Measurements from ENCODE around the gene CLEC3B.

Gene CLEC3B

GRCh38 chr3:45054196-45054857, 28.2 kb downstream of the CLEC3B start:
- no peak overlapping the region for H3K4me3 ChIP-seq (ENCODE audit: low read depth, low read length)
- DNase-seq (ENCODE audit: low read depth): peak; percentile 74
- no peak for TF ChIP-seq CTCF (conservative IDR thresholded peaks at IDR 0.05; ENCODE audit: low read depth, low read length)

- no peak for TF ChIP-seq CTCF (conservative IDR thresholded peaks at IDR 0.05; ENCODE audit: low read depth, low read length)
- DNase-seq (ENCODE audit: low read depth): peak; percentile 84
- H3K4me3 ChIP-seq (ENCODE audit: low read depth, low read length): no peak overlapping the region
Observed at GRCh38 chr3:45055032-45055410, 28.9 kb downstream of the CLEC3B start.

- H3K4me3 ChIP-seq (ENCODE audit: low read depth, low read length): no peak overlapping the region
- peak; percentile 87 for DNase-seq (ENCODE audit: low read depth)
- peak; percentile 1 for TF ChIP-seq CTCF (conservative IDR thresholded peaks at IDR 0.05; ENCODE audit: low read depth, low read length)
Observed at GRCh38 chr3:45055411-45056143, 29.5 kb downstream of the CLEC3B start.

GRCh38 chr3:45056608-45057301, 30.7 kb downstream of the CLEC3B start:
- peak; percentile 42 for DNase-seq (ENCODE audit: low read depth)
- TF ChIP-seq CTCF (conservative IDR thresholded peaks at IDR 0.05; ENCODE audit: low read depth, low read length): no peak
- H3K4me3 ChIP-seq (ENCODE audit: low read depth, low read length): no peak overlapping the region

GRCh38 chr3:45057557-45057956, 31.5 kb downstream of the CLEC3B start:
- TF ChIP-seq CTCF (conservative IDR thresholded peaks at IDR 0.05; ENCODE audit: low read depth, low read length): no peak
- no peak for DNase-seq (ENCODE audit: low read depth)
- H3K4me3 ChIP-seq (ENCODE audit: low read depth, low read length): no peak overlapping the region

- H3K4me3 ChIP-seq (ENCODE audit: low read depth, low read length): no peak overlapping the region
- TF ChIP-seq CTCF (conservative IDR thresholded peaks at IDR 0.05; ENCODE audit: low read depth, low read length): no peak
- DNase-seq (ENCODE audit: low read depth): no peak
Observed at GRCh38 chr3:45059132-45059531, 33.0 kb downstream of the CLEC3B start.
